ENCODE measurements around the gene HOXD12. TPM values are rescaled to one million over a fixed set of nuclear protein-coding genes. Genes with fewer than 3 reads are reported as not detected.
A peak's percentile ranks its signal among the peaks of the same experiment; 100 is the strongest.

The HOXD12 gene
- total RNA-seq, 1 donor from 2014 or later: not detected

- peak overlapping the region; percentile 70 for H3K4me3 ChIP-seq (ENCODE audit: low read depth, low read length)
- no peak for TF ChIP-seq CTCF (conservative IDR thresholded peaks at IDR 0.05; ENCODE audit: low read depth, low read length)
- no peak for DNase-seq (ENCODE audit: low read depth)
These were observed 49.9 kb downstream of the HOXD12 start for GRCh38 chr2:176149481-176149938.

- no peak for TF ChIP-seq CTCF (conservative IDR thresholded peaks at IDR 0.05; ENCODE audit: low read depth, low read length)
- no peak for DNase-seq (ENCODE audit: low read depth)
- H3K4me3 ChIP-seq (ENCODE audit: low read depth, low read length): peak overlapping the region; percentile 70
These were observed 50.5 kb downstream of the HOXD12 start for GRCh38 chr2:176149939-176150583.

GRCh38 chr2:176150584-176151441, 51.2 kb downstream of the HOXD12 start:
- peak overlapping the region; percentile 70 for H3K4me3 ChIP-seq (ENCODE audit: low read depth, low read length)
- TF ChIP-seq CTCF (conservative IDR thresholded peaks at IDR 0.05; ENCODE audit: low read depth, low read length): no peak
- DNase-seq (ENCODE audit: low read depth): no peak

DNA sequence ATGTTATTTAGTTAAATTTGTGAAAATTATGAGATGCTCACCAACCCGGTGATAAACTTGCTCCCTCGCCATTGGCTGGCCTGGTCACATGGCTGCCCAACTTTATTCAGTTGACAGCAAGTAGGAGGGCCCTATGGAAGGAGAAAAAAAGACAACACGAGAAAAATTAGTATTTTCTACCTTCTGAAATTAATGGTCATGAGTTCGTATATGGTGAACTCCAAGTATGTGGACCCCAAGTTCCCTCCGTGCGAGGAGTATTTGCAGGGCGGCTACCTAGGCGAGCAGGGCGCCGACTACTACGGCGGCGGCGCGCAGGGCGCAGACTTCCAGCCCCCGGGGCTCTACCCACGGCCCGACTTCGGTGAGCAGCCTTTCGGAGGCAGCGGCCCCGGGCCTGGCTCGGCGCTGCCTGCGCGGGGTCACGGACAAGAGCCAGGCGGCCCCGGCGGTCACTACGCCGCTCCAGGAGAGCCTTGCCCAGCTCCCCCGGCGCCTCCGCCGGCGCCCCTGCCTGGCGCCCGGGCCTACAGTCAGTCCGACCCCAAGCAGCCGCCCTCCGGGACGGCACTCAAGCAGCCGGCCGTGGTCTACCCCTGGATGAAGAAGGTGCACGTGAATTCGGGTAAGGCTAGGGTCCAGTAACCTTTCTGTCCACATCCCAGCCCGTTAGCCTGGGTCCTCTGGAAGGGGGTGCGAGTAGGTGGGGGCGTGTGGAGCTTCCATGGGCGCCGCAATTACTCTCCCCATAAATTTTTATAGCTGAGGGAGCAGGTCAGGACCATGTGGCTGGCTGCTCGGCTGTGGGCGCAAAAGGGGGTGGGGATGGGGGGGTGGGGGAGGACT, 52.1 kb downstream of the HOXD12 start, which contains the start of gene HOXD4:
Gene HOXD4 (plus strand): TSS at position 109 of the 846 bp plus-strand sequence. CDS start 84 bp downstream, at position 193.
- H3K4me3 ChIP-seq (ENCODE audit: low read depth, low read length): peak within 1 kb of the TSS; percentile 70
- DNase-seq (ENCODE audit: low read depth): no peak
- TF ChIP-seq CTCF (conservative IDR thresholded peaks at IDR 0.05; ENCODE audit: low read depth, low read length): no peak

Other genes with a start within 250 kb of the HOXD12 start
- 21.0 and 22.5 TPM in 2 replicates for gene LNPK, start 97.5 kb upstream of the HOXD12 start, total RNA-seq
- not detected in 2 replicates for gene EVX2, start 15.8 kb upstream of the HOXD12 start, total RNA-seq
- not detected in 2 replicates for gene HOXD13, start 7.1 kb upstream of the HOXD12 start, total RNA-seq
- gene HOXD11, start 7.5 kb downstream of the HOXD12 start, total RNA-seq: 17.5 and 25.1 TPM in 2 replicates
- 14.3 and 18.8 TPM in 2 replicates for gene HOXD10, start 17.0 kb downstream of the HOXD12 start, total RNA-seq
- 9.8 and 11.5 TPM in 2 replicates for gene HOXD9, start 22.9 kb downstream of the HOXD12 start, total RNA-seq
- gene HOXD8, start 29.9 kb downstream of the HOXD12 start, total RNA-seq: 18.0 and 26.5 TPM in 2 replicates
- 26.0 and 28.0 TPM in 2 replicates for gene HOXD4, start 51.8 kb downstream of the HOXD12 start, total RNA-seq
- gene HOXD3, start 57.5 kb downstream of the HOXD12 start, total RNA-seq: 8.2 and 9.4 TPM in 2 replicates
- gene HOXD1, start 88.9 kb downstream of the HOXD12 start, total RNA-seq: 9.3 and 10.2 TPM in 2 replicates
- 52.2 and 61.1 TPM in 2 replicates for gene MTX2, start 169.6 kb downstream of the HOXD12 start, total RNA-seq